HepG2 (cell line): ENCODE results near the gene KTI12. TPM values are rescaled to one million over a fixed set of nuclear protein-coding genes. Genes with fewer than 3 reads are reported as not detected.

ENCODE experiments used
- AGO2 ChIP-seq: fragments of 200-400 bp; formaldehyde crosslinking; optimal IDR thresholded peaks from 2 replicates; pipeline ENCODE3; 2017; ENCODE audit warnings: mild to moderate bottlenecking, low read depth, low read length, moderate library complexity
- ATF2 ChIP-seq: sonication (generic); formaldehyde crosslinking; IDR thresholded peaks from 2 replicates; pipeline ENCODE4 v1.4.0; 2020; ENCODE audit warnings: missing genetic modification reagents
- HNRNPL ChIP-seq: fragments of 200-400 bp; formaldehyde crosslinking; IDR thresholded peaks from 2 replicates; pipeline ENCODE4 v1.6.1; 2017; ENCODE audit warnings: mild to moderate bottlenecking, low read depth, low read length
- LCORL ChIP-seq, 2 experiments: fragments of 450-650 bp in 1 of 2; sonication (generic) in 1 of 2; formaldehyde crosslinking in 1 of 2; IDR thresholded peaks; 2 replicates each; pipeline versions ENCODE4 v1.5.0 to v1.6.1; 2017 to 2020; ENCODE audit warnings: antibody characterized with exemption in 1 of 2, missing genetic modification reagents in 1 of 2
- NBN ChIP-seq: fragments of 450-650 bp; conservative IDR thresholded peaks from 2 replicates; pipeline ENCODE4 v1.6.1; 2017
- PATZ1 ChIP-seq: sonication (generic); formaldehyde crosslinking; IDR thresholded peaks from 2 replicates; pipeline ENCODE4 v1.4.0; 2020; ENCODE audit warnings: missing genetic modification reagents
- SMAD9 ChIP-seq: sonication (generic); formaldehyde crosslinking; IDR thresholded peaks from 2 replicates; pipeline ENCODE4 v1.5.1; 2020; ENCODE audit warnings: mild to moderate bottlenecking, missing genetic modification reagents
- SNAPC2 ChIP-seq: sonication (generic); formaldehyde crosslinking; IDR thresholded peaks from 2 replicates; pipeline ENCODE4 v1.8.1; 2022; ENCODE audit warnings: mild to moderate bottlenecking, missing genetic modification reagents
- SOX5 ChIP-seq: IDR thresholded peaks from 2 replicates; pipeline ENCODE4 v1.6.1; 2016; ENCODE audit warnings: borderline replicate concordance
- SRSF4 ChIP-seq: fragments of 200-400 bp; formaldehyde crosslinking; IDR thresholded peaks from one replicate; pipeline ENCODE4 v1.6.1; 2018; ENCODE audit warnings: mild to moderate bottlenecking, low read depth, low read length, moderate library complexity; ENCODE audit not compliant: poor library complexity, severe bottlenecking
- TOE1 ChIP-seq: sonication (generic); formaldehyde crosslinking; IDR thresholded peaks from 2 replicates; pipeline ENCODE4 v1.4.0; 2020; ENCODE audit warnings: mild to moderate bottlenecking, missing genetic modification reagents
- USF2 ChIP-seq, 2 experiments: sonication (generic) in 1 of 2; formaldehyde crosslinking in 1 of 2; IDR thresholded peaks; 2 replicates each; pipeline versions ENCODE4 v1.5.1 to v1.6.1; 2011 to 2020; ENCODE audit warnings: borderline replicate concordance in 1 of 2, low read depth in 1 of 2, low read length in 1 of 2, mild to moderate bottlenecking in 1 of 2, missing genetic modification reagents in 1 of 2, moderate library complexity in 1 of 2
- ZMYM4 ChIP-seq: sonication (generic); formaldehyde crosslinking; IDR thresholded peaks from 2 replicates; pipeline ENCODE4 v1.8.1; 2023; ENCODE audit warnings: mild to moderate bottlenecking, missing genetic modification reagents
- ZNF737 ChIP-seq: sonication (generic); formaldehyde crosslinking; IDR thresholded peaks from 2 replicates; pipeline ENCODE4 v1.5.0; 2020; ENCODE audit warnings: missing genetic modification reagents, mild to moderate bottlenecking, borderline replicate concordance
- ZNF781 ChIP-seq: sonication (generic); formaldehyde crosslinking; IDR thresholded peaks from 2 replicates; pipeline ENCODE4 v1.5.1; 2020; ENCODE audit warnings: borderline replicate concordance, mild to moderate bottlenecking, missing genetic modification reagents; ENCODE audit errors: not compliant biosample characterization
- ZSCAN31 ChIP-seq: sonication (generic); formaldehyde crosslinking; IDR thresholded peaks from 2 replicates; pipeline ENCODE4 v1.5.0; 2020; ENCODE audit warnings: low read depth, mild to moderate bottlenecking, missing genetic modification reagents
- polyA plus RNA-seq, 8 experiments: library from polyadenylated mRNA; depleted of rRNA in 3 of 8; stranded (reverse) in 7 of 8; unstranded in 1 of 8; fragments of >200 nt; fragmentation: Illumina TruSeq in 4 of 8; extraction: Trizol in 4 of 8; gene quantifications; 2 replicates each; pipeline versions ENCODE4 v1.2.1 to v1.2.3, GENCODE V29; 2011 to 2016; ENCODE audit warnings: low read depth in 4 of 8, missing spikeins in 1 of 8, mixed read lengths in 1 of 8; ENCODE audit not compliant: insufficient read depth in 1 of 8
- total RNA-seq, 5 experiments: library from RNA; depleted of rRNA; stranded (reverse); fragments of >200 nt; fragmentation: Illumina TruSeq; extraction: Trizol; gene quantifications; 2 replicates each; pipeline ENCODE4 v1.2.3, GENCODE V29; 2016; ENCODE audit warnings: low read depth in 1 of 5
- TF ChIP-seq, protein P1 (sequence below): sonication (generic); formaldehyde crosslinking; conservative IDR thresholded peaks from 2 replicates; pipeline ENCODE4 v1.8.0; 2022; ENCODE audit warnings: missing genetic modification reagents
- TF ChIP-seq, protein P2 (sequence below): sonication (generic); formaldehyde crosslinking; IDR thresholded peaks from 2 replicates; pipeline ENCODE4 v1.9.0; 2022; ENCODE audit warnings: low read depth, missing genetic modification reagents

KTI12 gene
- total and polyA plus RNA-seq, 2 of the 13 experiments (the other 11 are each of a cell fraction or from before 2014, with no cell fraction given): 7.4 to 10.2 TPM

- TF ChIP-seq AGO2 (no peak), ZNF737 (CRISPR knock-in tag) (no peak), SNAPC2 (CRISPR knock-in tag) (no peak; the same call in 1 of the 2 replicates), PATZ1 (CRISPR knock-in tag) (peak; percentile 70; the same call in 1 of the 2 replicates), ZNF781 (CRISPR knock-in tag) (no peak), HNRNPL (no peak), NBN (no peak), ZMYM4 (CRISPR knock-in tag) (peak; percentile 92), ZSCAN31 (CRISPR knock-in tag) (peak; percentile 54; the same call in 1 of the 2 replicates), TOE1 (CRISPR knock-in tag) (no peak), LCORL (IDR thresholded peaks at IDR 0.05) (no peak), LCORL (CRISPR knock-in tag; IDR thresholded peaks at IDR 0.05) (peak; percentile 98), SOX5 (CRISPR knock-in tag) (peak; percentile 99), SRSF4 (no peak), SMAD9 (no peak), USF2 (IDR thresholded peaks at IDR 0.05; ENCODE audit: low read depth, low read length) (no peak), USF2 (CRISPR knock-in tag; IDR thresholded peaks at IDR 0.05; ENCODE audit: borderline replicate concordance) (no peak), ATF2 (CRISPR knock-in tag) (peak; percentile 90)
- TF ChIP-seq, protein P1, sequence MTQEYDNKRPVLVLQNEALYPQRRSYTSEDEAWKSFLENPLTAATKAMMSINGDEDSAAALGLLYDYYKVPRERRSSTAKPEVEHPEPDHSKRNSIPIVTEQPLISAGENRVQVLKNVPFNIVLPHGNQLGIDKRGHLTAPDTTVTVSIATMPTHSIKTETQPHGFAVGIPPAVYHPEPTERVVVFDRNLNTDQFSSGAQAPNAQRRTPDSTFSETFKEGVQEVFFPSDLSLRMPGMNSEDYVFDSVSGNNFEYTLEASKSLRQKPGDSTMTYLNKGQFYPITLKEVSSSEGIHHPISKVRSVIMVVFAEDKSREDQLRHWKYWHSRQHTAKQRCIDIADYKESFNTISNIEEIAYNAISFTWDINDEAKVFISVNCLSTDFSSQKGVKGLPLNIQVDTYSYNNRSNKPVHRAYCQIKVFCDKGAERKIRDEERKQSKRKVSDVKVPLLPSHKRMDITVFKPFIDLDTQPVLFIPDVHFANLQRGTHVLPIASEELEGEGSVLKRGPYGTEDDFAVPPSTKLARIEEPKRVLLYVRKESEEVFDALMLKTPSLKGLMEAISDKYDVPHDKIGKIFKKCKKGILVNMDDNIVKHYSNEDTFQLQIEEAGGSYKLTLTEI (CRISPR knock-in tag): no peak
- TF ChIP-seq, protein P2, sequence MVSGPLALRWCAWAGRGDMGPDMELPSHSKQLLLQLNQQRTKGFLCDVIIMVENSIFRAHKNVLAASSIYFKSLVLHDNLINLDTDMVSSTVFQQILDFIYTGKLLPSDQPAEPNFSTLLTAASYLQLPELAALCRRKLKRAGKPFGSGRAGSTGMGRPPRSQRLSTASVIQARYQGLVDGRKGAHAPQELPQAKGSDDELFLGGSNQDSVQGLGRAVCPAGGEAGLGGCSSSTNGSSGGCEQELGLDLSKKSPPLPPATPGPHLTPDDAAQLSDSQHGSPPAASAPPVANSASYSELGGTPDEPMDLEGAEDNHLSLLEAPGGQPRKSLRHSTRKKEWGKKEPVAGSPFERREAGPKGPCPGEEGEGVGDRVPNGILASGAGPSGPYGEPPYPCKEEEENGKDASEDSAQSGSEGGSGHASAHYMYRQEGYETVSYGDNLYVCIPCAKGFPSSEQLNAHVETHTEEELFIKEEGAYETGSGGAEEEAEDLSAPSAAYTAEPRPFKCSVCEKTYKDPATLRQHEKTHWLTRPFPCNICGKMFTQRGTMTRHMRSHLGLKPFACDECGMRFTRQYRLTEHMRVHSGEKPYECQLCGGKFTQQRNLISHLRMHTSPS: peak; percentile 64; the same call in 1 of the 2 replicates
These were observed 3.8 kb upstream of the KTI12 start (continued) for GRCh38 chr1:52037402-52037814.
